GM19395 (cell line): ENCODE results near the gene BCOR.

Experiments used
- ATAC-seq: cut with Tn5 transposase; IDR thresholded peaks from one replicate; pipeline ENCODE4 v1.9.1; 2021; ENCODE audit warnings: mild to moderate bottlenecking, moderate library complexity; ENCODE audit not compliant: unreplicated experiment

The BCOR gene

DNA sequence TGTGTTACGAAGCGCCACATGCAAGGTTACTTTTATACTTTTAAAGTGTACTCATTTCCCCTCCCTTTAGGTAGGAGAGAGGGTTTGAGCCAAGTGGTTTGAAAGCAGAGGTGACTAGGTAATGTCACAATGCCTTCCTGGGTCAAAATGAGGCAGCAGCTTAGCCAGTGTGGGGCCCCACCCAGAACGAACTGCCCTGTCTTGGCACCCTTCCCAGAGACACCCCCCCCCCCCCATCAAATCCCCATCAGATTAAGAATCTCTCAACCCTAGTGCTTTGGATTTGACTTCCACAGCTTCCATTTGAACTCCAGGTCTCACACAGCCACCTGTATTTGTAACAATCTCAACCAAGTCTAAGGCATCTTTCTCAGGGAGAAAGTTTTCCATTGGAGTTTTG, 31.1 kb downstream of the BCOR start:
- ATAC-seq: no peak

DNA sequence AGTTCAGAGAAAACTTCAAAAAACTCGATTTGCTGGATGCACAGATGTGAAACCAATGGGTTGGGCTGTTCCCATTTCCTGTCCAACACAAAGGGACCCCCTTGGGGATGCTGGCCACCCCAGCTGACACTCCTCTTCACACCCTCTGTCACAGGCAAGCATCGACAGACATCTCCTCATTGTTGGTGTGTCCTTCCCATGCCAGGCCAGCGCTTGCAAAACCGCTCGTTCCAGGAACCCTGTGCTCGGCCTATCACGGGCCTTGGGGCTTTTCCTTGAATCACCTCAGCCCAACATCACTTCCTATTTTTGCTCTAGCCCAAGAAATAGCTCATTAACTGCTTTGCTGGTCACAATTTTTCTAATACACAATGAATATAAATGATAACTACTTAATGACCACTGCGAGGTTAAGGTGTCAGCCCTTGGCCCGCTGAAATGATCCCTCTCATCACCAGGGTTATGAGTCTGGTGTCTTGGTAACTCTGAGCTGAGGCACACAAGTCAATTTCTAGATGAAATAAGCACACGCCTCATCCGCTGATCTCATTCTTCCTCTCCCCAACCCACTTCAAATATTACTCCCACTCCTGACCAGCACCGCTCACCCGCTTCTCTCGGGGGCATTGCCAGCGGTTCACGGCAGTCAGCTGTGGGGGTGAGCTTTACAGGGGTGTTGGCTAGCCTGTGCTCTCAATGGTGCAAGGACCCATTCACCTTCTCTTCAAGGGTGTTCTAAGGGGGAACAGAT, 32.3 kb downstream of the BCOR start:
- no peak for ATAC-seq

DNA sequence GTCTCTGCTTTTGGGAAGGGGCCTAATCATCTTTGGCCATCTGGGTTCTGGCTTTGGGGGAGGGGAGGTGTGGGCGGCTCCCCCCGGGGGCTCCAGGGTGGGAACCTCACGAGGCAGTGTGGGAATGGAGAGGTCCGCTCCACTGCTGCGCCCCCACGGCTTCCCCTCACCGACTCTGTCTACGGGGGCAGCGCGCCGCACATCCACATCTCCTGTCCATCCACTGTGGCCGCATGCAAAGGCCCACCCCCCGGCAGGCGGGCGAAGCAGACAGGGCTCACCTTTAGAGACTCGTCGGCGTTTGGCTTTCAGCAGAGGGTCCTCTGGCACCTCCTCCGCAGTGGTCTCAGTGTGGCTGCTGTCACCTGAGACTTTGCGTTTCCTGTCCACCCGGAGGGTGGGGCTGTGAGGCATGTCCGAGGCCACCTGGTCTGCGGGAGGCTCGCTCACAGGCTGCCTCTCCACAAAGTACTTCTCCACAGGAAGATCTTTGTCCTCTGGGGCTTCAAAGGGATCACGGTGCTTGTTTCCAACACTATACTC, 33.6 kb downstream of the BCOR start:
- ATAC-seq: no peak

DNA sequence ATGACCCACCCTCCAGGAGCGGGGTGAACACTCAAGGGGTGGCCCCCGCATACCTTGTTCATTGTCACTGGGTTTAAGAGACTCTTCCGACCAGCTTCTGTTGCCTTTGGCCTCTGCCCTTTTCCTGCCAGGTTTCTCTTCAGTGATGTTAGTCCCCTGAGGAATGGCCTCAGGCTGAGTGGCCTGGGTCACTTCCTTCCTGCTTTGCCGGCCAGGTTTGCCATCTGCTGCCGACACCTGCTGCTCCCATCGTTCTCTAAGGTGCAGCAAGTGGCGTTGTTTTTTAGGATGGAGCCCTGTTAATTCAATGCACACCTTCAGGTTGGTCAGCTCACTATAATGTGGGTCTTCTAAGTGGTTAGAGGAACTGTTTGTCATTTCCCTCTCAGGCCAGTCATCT, 34.2 kb downstream of the BCOR start:
- ATAC-seq: no peak

DNA sequence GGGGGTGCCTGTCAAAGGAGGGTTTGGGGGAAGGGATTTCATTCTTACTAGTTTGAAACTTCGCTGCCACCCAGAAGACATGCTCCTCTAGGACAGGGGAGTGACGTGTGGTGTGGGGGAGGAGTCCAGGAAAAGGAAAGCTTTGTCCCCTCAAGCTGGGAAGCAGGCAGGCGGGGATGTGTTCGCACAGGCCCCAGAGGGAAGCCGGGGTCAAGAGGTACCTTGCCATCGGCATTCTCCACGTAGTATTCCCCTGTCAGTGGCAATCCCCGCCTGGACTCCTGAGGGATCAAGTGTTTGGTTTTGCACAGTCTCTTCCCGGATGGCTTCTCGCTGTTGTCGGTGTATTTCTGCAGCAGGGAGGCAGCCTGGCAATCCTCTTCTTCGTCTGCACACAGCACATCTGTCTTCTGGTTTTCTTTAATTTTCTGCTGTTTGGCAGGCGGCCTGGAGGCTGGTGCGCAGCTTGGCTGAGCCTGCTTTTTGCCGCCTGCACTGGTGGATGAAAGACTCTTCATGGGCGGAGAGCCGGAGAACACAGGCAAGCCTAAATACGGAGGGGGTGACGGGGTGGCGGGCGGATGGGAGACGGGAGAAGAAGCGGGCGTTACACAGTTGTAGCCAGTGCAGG, 35.1 kb downstream of the BCOR start:
- ATAC-seq: no peak

DNA sequence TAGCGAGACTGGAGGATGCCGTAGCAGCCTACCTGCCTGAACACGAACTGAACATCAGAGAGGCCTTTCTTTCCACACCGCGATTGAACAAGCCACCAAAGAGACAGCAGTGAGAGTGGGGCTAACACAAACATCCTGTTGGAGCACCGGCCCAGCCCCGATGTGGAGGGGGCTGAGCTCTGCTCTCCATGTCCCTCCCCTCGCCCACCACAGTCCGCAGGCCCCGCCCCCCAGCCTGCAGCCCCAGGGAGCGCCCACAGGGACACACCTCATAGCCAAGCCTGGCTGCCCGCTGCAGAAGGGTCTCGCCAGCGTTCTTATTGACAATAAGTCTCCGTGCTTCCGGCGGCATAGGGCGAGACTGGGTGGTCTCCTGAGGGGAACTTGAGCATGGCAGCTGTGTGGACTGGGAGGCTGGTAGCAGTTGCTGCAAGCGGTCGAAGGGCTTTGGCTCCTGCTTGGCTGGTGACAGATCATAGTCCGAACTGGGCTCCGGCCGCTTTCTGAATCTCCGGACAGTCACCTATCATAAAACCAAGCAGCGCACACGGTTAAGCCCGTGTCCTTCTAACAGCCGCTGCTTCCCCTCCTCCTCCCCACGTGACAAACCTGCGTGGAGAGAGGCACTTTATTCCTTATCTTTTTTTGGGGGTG, 35.8 kb downstream of the BCOR start:
- no peak for ATAC-seq

DNA sequence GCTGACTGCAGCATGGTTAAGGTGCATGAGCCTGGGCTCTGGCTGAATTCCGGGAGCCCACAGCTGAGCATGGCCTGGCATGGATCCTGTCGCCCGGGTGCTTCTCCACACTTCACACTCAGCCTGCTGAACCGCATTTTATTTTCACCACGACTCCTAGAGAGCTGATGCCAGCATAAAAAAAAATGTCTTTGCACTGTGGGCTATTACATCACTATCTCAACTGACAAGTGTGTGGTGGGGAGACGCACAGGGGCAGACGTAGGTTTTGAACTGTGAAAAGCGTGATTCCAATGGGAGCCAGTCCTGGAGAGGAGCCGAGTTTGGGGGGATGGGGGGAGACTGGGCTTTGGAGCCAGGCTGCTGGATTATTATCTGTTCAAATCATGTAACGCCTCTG, 36.8 kb downstream of the BCOR start:
- ATAC-seq: no peak

DNA sequence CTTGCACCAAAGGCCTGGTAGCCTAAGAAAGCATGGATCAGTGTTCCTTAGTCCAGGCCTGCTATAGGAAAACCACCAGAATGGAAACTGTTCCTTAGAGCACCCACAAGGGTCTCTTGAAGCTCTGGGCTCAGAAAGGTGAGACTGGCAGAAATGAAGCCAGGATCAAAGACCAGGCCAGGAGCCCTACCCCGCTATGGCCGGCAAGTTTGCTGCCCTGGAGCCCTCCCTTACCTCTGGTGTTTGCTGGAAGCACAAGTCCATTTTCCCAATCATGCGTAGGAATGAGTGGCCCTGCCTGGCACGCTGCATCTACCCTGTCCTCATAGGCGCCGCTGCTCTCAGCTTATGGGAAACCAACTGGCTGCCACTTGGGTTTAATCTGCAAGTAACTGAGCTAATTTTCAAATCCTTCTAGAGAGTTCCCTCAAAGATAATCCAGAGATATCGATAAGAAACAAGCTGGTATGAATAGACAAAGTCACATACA, 37.4 kb downstream of the BCOR start:
- ATAC-seq: no peak

DNA sequence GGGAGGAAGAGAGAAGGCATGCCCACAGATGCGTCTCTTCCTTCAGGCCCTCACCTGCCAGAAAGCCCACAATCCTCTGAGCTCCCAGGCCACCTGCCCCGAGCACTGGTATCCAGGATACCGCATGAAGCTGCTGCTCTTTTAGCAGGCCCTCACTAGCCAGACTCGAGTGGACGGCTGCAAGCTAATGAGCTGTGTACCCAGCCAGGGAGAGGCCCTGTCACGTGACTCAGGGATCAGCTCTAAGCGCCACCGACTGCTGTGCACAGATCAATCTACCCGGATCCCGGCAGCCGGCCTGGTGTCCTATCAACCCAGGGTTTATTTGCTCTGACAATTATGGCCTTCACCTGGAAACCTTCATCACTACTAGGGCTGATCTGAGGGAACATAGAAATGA, 39.0 kb downstream of the BCOR start:
- no peak for ATAC-seq

DNA sequence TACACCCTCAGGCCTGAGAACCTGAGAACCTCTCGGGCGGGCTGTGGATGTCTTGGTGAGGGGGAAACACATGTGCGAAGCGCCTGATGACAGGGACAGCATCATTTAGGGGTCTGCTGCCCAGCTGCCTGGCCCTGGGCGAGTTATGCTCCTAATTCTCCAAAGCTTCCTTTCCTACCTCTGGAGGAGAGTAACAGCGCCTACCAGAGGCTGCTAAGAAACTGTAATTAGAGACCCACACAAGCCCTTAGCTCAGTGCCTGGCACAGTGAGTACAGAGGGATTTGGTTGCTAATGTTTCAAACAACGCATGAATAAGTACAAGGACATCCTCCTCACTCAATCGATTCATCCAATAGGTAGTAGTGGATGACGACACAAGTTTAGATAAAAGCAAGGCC, 40.4 kb downstream of the BCOR start:
- ATAC-seq: no peak

DNA sequence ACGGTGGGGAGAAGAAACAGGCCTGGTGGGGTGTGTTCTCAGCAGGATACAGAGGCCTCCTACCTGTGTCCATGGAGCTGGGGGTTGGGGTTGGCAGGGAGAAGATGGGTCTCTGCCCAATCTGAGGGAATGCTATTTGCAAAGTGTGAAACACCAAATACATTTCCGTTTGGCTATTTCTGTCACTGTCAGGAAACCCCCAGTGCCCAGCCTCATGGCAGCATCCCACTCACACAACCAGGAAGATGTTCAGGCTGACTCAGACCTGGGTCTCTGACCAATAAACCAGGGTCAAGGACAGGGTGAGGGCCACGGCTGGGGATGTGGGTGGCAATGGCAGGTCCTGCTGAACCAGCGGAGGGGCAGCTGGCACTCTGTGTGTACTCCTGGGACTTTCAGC, 41.3 kb downstream of the BCOR start:
- ATAC-seq: no peak

DNA sequence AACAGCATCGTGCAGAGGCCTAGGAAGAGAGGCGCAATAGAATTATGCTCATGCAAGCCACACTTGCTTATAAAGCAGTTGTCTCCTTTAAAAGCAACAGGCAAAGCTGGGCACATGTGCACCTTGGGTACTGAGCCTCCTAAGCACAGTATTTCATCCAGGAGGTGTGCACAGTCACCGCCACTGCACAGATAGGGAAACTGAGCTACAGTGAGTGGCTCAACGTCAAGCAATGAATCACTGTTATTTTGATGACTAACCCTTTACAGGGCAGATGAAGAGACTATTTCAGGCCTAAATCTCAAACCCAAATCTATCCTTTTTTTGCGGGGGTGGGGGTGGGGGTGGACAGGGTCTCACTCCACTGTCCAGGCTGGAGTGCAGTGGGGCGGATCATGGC, 42.3 kb downstream of the BCOR start:
- ATAC-seq: no peak

DNA sequence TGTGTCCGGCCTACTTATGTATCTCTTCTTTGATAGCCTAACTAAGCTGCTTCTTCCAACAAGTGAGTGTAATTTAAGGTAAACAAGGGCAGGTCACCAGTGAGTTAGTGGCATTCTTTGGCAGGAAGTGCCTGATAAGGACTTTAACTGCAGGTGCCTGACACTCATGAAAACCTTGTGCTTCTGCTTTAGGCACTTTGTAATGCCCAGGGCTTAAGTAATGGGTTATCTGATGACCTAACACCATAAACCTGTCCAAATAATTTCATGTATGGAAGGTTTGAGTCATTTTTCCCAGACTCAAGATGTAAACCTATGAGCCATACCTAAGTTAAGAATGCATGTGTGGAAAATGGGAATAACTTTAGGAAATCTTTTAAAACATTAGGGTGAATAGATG, 43.0 kb downstream of the BCOR start:
- no peak for ATAC-seq

DNA sequence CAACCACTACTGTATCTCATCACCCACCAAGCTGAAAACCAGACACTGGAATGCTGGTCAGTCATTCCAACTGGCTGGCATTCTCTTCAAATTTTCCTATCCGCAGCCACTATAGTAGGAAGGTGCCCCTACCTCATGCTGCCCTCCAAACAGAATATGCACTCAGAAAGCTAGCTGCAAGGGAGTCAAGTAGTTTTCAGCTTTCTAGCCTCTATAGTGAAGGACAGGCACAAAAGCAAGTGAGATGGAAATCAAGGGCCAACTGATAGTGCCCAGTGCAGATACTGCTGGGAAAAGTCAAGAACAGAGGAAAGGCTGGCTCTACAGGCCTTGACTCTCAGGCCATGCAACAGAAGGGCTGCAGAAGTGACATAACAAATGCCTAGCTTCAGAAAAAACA, 47.2 kb downstream of the BCOR start:
- ATAC-seq: no peak

DNA sequence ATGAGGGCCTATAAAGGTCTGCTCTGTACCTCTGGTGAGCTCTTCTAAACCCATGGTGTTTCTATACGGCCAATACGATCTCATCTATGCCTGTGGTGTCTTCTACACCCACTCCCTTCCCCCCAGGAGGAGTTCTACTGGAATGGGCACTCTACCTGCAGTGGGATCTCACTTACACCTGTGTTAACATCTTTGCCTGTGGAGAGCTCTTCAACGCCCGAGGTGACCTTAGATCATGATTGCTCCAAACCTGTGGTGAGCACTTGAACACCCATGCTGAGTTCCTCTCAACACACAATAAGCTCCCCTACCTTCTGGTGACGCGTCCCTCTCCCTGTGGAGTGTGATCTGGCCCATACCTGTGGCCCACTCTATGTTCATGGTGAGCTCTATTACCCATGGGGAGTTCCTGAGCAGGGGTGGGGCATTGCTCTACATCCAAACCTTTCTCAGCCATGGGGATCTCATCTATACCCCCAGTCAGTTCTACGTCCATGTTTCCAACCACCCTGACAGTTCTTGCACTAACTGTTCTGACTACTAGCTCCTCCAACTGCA, 48.6 kb downstream of the BCOR start:
- no peak for ATAC-seq

DNA sequence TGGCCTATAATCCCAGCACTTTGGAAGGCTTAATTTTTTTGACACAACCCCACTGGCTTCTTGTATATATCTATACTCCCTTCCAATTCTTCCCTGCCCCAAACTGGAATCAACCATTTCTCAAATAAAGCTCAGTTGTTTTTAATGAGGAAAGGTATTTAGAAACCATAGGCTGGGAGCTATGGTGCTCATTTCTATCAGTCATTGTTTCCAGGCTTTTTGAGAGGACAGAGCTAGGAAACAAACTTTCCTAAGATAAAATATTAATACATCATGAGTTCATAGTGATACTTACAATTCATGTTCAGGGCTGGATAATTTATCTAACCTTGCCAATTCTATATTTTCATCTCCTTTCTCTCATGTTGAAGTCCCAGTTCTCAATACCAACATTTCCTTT, 50.3 kb downstream of the BCOR start:
- ATAC-seq: no peak

DNA sequence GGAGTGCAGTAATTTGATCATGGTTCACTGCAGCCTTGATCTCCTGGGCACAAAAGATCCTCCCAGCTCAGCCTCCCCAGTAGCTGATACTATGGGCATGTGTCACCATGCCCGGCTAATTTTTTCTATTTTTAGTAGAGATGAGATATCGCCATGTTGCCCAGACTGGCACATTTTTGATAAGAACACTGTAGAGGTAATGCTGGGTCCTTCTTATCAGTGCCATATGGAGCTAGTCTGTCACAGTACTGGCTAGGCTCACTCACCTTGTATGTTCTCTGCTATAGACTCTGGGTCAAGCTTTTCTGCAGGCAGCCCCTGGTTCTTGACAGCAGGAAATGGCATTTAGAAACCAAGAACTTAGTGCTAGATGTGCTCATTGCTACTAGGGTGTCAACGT, 53.9 kb downstream of the BCOR start:
- no peak for ATAC-seq

DNA sequence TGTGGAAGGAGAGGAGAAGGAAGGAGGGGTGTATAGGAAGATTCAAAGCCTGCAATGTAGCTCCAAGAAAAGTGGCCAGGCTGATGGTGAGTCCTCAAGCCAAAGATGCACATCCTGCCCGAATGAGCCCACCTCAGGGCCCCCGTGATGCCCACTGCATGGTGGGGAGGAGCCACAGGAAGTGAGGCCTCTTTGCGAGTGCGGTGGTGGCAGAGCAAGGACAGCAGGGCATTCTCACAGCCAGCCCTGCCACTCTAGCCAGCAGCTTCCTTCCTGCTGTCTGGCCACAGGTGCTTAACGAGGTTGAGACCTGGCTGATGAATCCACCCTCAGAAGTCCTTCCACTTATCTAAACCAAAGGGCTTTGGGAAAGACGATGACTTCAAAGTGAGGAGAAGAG, 55.8 kb downstream of the BCOR start:
- ATAC-seq: no peak

DNA sequence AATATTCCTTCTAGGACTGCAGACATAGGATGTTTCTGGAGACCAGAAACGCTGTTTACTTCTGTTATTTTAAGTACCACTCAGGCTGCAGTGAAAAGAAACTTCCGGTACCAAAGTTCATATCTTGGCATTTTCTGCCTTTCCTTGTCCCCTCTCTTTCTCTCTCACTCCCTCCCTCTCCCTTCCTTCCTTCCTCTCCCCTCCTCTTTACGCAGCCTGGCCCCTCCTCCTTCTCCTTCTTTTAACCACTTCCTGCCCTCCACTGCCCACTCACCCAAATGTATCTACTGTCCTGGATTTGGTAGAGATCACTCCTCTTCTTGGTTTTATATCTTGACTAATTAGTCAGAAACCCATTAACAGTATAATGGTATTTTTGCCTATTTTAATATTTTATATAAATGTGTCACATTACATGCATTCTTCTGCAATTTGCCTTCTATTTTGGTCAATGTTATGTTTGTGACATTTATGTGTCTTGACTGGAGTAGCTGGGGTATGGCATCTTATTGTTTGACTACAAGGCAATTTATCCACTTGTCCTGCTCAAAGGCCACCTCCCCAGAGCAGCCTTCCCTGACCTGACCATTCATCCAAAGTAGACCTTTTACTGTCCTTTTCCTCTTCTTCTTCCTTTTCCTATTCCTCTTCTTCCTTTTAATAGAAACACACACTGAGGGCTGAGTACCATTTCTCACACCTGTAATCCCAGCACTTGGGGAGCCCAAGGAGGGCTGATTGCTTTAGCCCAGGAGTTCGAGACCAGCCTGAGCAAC, 56.9 kb downstream of the BCOR start:
- no peak for ATAC-seq

DNA sequence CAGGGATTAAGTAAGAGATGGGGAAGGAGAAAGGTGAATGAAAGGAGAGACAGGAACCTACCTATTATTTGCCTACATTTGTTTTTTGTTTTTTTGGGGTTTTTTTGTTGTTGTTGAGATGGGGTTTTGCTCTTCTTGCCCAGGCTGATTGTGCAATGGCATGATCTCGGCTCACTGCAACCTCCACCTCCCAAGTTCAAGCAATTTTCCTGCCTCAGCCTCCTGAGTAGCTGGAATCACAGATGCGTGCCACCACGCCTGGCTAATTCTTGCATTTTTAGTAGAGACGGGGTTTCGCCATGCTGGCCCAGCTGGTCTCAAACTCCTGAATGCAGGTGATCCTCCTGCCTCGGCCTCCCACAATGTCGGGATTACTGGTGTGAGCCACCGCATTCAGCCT, 57.9 kb downstream of the BCOR start:
- ATAC-seq: no peak

DNA sequence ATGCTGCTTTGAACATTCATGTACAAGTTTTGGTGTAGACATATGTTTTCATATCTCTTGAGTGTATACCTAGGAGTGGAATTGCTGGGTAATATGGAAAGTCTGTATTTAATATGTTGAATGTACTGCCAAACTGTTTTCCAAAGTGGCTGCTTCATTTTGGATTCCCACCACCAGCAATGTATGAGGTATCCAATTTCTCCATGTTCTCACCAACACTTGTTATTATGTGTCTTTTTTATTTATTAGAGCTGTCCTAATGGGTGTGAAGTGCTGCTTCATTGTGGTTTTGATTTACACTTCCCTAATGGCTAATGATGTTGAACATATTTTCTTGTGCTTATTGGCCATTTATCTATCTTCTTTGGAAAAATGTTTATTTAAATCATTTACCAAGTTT, 60.4 kb downstream of the BCOR start:
- no peak for ATAC-seq
